ENCODE measurements around the gene CLIC4.
"Not testable (repeated sequence)": the region's sequence is repeated elsewhere in the genome, so short reads cannot be mapped to it uniquely, and the experiment has no call there.

The CLIC4 gene

GRCh38 chr1:24775916-24776315 is 30.7 kb downstream of the CLIC4 start:
- no peak for DNase-seq

GRCh38 chr1:24776821-24777220 is 31.6 kb downstream of the CLIC4 start:
- DNase-seq = no peak

DNA sequence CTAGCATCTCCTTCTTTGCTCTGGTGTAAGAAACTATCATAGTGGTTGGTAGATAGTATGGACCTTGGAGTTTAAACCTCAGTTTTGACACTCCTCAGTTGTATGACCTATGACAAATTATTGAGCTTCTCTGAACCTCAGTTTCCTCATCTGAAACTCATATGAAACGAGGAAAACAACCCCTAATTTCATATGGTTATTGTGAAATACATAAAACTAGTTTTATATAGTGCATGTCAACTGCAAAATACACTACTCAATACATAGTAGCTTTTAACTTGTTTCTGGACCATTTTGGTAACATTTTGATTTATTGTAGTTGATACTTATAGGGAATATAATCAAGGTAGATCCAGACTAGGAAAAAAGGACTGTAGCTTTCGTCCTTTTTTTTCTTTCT is 32.9 kb downstream of the CLIC4 start:
- DNase-seq = no peak

- not testable (repeated sequence) for DNase-seq
Observed at GRCh38 chr1:24779199-24779598, 34.0 kb downstream of the CLIC4 start.

- DNase-seq = no peak
Observed at GRCh38 chr1:24779689-24780464, 34.6 kb downstream of the CLIC4 start.

DNA sequence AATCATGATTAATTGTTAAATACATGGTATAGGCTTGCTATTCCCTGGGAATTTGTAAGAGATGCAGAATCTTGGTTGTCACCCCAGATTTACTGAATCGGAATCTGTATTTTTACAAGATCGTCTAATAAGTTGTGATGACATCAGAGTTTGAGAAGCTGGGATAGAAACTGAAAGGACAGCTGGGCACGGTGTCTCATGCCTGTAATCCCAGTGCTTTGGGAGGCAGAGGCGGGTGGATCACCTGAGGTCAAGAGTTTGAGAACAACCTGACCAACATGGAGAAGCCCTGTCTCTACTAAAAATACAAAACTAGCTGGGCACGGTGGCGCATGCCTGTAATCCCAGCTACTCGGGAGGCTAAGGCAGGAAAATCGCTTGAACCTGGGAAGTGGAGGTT is 35.4 kb downstream of the CLIC4 start:
- not testable (repeated sequence) for DNase-seq

- DNase-seq = no peak
Observed at GRCh38 chr1:24782689-24783088, 37.4 kb downstream of the CLIC4 start.

GRCh38 chr1:24783713-24784112 is 38.5 kb downstream of the CLIC4 start:
- DNase-seq = no peak

- DNase-seq = no peak
Observed at GRCh38 chr1:24786191-24786590, 40.9 kb downstream of the CLIC4 start.

GRCh38 chr1:24790490-24790889 is 45.2 kb downstream of the CLIC4 start:
- DNase-seq = no peak

DNA sequence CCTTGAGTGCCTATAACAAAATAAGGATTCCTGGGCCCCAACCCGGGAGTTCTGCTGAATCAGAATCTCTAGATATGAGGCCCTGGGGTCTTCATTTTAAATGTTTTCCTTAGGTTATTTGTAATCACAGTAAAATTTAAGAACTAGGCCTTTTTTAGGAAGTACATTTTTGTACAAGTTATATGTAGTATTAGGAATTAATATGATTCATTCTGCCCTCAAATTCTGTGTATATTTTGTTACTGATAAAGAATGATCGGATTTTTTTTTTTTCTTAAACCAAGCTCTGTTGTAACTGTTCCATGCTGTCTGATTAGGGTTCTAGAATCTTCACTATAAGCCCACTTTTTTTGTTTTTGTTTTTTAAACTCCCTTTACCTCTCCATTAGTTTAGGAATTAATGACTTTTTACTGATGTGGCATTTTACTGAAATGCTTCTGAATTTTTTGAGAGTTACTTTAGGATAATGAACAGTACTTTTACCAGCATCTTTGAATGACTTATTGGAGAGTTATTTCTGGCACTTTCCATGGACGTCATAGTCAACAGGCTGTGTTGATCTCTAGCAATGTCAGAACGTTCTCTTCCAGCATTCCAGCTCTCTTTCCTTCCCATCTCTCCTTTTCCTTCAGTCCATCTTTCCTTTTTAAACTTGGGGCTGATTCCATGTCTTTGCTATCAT is 48.3 kb downstream of the CLIC4 start:
- DNase-seq = no peak

DNA sequence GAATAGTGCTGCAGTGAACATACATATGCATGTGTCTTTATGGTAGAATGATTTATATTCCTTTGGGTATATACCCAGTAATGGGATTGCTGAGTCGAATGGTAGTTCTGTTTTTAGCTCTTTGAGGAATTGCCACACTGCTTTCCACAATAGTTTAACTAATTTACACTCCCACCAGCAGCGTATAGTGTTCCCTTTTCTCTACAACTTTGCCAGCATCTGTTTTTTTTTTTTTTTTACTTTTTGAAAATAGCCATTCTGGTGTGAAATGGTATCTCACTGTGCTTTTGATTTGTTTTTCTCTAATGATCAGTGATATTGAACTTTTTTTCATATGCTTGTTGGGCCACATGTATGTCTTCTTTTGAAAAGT is 48.9 kb downstream of the CLIC4 start:
- DNase-seq = not testable (repeated sequence)

DNA sequence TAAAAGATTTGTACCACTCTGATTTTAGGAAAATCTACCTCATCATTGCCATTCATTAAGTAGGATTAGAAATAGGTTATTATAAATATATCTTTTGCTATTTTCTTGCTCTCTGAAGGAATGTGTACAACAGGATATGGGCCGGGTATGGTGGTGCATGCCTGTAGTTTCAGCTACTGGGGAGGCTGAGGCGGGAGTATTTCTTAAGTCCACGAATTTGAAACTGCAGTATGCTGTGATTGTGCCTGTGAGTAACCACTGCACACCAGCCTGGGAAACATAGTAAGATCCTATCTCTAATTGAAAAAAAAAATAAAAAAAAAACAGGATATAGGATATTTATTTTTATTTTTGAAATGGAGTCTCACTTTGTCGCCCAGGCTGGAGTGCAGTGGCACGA is 50.0 kb downstream of the CLIC4 start:
- DNase-seq = no peak

DNA sequence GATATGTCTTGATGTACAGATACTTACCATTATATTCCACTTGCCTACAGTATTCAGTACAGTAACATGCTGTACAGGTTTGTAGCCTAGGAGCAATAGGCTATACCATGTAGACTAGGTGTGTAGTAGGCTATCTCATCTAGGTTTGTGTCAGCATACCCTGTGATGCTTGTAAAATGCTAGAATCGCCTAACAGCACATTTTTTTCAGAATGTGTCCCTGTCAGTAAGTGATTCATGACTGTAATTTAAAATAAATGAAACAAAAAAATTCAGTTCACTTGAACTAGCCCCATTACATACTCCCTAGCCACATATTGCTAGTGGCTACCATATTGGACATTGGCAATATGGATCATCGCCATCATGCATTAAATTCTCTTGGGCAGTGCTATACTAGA is 51.3 kb downstream of the CLIC4 start:
- no peak for DNase-seq

DNA sequence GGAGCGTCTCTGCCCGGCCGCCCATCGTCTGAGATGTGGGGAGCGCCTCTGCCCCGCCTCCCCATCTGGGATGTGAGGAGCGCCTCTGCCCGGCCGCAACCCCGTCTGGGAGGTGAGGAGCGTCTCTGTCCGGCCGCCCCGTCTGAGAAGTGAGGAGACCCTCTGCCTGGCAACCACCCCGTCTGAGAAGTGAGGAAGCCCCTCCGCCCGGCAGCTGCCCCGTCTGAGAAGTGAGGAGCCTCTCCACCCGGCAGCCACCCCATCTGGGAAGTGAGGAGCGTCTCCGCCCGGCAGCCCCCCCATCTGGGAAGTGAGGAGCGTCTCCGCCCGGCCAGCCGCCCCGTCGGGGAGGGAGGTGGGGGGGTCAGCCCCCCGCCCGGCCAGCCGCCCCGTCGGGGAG is 54.0 kb downstream of the CLIC4 start:
- not testable (repeated sequence) for DNase-seq

- no peak for DNase-seq
Observed at GRCh38 chr1:24801176-24801575, 55.9 kb downstream of the CLIC4 start.

DNA sequence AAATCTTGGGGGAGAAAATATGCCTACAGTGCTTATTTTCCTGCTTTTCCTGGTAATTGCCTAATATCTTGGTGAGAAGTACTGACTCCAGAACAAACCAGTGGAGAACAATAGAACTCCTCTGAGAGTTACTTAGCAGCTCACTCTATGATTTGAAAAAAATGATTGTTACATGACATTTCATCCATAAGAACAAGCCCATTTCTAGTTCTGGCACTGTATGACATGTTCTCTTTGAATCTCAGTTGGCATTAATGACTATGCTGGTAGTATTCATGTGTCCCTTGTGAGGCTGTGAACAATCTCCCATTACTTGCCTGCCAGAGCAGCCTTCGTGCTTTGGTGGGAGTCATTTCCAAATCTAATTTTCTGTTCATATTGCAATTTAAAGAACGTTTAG is 58.0 kb downstream of the CLIC4 start:
- no peak for DNase-seq

GRCh38 chr1:24803987-24804530 is 58.8 kb downstream of the CLIC4 start:
- DNase-seq = no peak

DNA sequence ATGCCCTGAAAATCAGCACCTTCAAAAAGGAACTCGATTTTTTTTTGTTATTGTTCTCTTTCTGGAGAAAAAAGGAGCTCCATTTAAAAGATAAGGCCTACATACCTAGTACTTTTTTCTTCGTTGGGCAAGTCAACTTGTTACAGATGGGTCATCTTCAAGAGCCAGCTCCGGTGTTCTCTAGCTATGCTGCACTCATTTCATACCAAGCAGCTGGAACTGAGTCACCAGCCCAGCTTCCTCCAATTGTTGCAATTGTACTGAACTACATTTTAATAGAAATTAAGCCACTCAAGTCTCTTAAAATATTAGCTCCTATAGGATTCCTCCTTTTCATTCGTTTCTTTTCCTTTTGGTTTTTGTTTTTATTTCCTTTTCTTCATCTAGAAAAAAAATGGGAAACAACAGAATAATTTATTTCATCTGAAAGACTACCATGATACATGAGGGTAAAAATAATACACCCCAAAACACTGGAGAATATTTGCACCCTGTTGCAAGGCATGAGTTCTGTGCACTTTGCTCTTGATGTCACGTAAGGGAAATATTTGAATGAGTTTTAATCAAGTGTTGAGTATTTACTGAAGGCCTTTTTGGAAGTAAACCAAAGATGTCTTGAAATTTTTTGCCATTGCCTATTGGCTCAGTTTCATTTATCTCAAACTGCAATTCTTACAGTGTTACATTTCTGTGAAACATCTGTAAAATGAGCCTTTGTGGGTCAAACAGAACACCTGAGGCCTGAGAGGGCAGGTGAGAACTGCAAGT is 60.5 kb downstream of the CLIC4 start:
- no peak for DNase-seq

- DNase-seq = no peak
Observed at GRCh38 chr1:24806588-24806987, 61.3 kb downstream of the CLIC4 start.

GRCh38 chr1:24811494-24811893 is 66.2 kb downstream of the CLIC4 start:
- DNase-seq = not testable (repeated sequence)

GRCh38 chr1:24820221-24820620 is 75.0 kb downstream of the CLIC4 start:
- not testable (repeated sequence) for DNase-seq

- DNase-seq = no peak
Observed at GRCh38 chr1:24822887-24823286, 77.6 kb downstream of the CLIC4 start.

DNA sequence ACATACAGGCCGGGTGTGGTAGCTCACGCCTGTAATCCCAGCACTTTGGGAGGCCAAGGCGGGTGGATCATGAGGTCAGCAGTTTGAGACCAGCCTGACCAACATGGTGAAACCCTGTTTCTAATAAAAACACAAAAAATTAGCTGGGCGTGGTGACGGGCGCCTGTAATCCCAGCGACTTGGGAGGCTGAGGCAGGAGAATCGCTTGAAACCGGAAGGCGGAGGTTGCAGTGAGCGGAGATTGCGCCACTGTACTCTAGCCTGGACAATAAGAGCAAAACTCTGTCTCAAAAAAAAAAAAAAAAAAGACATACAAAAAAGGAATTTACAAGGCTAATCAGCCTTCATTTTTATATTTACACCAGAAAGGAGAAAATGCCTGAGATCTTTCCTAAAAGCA is 78.2 kb downstream of the CLIC4 start:
- DNase-seq = not testable (repeated sequence)

Data from activated CD4-positive, CD25-positive, alpha-beta regulatory T cell (primary cell).